Left forelimb (tissue), 1 donor: Measurements from ENCODE around the gene IL17REL.

ENCODE experiments used
- DNase-seq: peaks from one replicate; pipeline ENCODE4 v3.0.0-alpha.2; 2018; ENCODE audit warnings: low spot score

Gene IL17REL

GRCh38 chr22:50002791-50003190 is 9.8 kb downstream of the IL17REL start:
- DNase-seq: no peak

DNA sequence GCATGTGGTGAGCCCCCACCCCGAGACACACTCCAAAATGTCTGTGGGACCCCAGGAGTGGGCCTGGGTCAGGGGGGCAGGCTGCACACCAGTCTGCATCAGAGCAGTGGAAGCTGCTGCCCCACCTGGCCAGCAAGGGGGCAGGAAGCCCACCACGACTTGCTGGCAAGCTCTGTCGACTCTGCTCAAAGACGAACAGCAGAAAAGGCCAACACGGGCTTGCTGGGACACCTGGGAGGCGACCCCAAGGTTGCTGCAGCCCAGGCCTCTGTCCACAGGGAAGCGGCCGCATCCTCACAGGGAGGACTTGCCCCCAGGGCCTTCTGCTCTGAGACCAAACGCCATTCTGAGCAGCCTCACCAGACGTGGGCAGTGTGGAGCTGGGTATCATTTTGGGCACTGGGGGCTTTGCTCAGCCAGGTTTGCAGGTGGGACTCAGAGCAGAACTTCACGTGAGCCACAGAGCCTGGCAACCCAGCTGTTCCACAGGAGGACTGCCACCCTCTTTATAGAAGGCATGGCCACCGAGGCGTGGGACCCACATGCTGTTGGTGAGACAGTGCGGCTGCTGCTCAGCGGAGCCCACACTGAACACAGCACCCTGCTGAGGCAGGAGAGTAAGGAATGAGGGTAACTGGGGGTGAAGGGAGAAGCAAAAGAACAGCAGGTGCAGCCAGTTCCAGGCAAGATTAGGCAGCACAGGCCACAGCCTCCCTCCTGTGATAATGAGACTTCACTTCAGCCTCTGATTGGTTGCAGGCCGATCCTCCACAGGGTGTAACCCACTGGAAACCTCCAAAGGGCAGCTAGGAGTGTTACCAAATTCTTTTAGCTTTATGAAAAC is 11.0 kb downstream of the IL17REL start:
- DNase-seq: no peak

GRCh38 chr22:50000587-50001387 is 11.8 kb downstream of the IL17REL start:
- no peak for DNase-seq

GRCh38 chr22:49999946-50000586 is 12.5 kb downstream of the IL17REL start:
- DNase-seq: no peak

GRCh38 chr22:49999063-49999945 is 13.3 kb downstream of the IL17REL start:
- no peak for DNase-seq

DNA sequence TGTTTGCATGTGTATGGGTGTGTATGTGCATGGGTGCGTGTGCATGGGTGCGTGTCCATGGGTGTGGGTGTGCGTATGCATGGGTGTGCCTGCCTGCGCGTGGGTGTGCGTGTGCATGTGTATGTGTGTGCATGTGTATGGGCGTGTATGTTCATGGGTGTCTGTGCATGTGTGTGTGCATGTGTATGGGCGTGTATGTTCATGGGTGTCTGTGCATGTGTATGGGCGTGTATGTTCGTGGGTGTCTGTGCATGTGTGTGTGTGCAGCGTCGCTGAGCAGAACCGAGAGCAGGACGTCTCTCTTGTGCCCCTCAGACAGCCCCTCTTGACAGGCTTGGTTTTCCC is 13.9 kb downstream of the IL17REL start:
- DNase-seq: no peak

DNA sequence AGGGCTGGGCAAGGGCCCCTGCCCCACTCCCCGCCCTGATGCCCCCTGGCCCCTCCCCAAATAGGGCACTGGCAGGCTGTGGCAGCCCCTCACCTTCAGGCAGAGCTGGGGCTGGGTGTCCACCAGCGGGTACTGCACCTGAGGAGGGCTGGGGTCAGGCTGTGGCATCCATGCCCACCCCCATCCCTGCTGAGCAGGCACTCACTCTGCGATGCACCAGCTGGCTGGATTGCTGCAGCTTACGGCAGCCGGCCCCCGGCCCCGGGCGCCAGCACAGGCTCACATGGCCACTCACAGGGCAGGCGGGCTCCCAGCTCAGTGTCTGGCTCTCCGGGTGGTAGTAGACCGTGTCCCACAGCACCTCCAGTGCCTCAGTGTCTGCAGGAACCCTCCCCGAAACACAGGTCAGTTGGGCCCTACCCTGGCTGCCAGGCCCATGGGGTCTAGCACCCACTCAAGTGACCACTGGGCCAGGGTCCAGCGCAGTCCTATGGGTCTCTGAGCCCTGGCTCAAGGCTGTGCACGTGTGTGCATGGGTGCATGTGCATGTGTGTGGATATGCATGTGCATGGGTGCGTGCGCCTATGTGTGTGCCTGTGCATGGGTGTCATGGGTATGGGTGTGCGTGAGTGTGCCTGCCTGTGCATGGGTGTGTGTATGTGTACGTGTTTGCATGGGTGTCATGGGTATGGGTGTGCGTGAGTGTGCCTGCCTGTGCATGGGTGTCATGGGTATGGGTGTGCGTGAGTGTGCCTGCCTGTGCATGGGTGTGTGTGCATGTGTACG is 14.4 kb downstream of the IL17REL start:
- DNase-seq: no peak

DNA sequence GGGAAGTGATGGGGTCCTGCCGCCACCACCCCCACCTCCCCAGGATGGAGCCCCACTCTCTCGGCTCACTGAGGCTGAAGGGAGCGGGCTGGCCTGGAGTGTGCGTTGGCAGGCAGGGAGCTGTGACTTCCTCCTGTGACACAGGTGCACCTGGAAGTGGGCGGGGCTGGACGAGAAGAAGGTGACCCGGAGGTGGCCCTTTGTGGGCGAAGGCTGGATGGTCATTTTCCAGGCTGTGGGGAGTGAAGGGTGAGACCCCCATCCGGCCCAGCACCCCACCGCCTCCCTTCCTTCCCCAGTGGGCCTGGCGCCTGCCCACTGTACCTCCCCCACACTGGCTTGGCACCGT is 15.3 kb downstream of the IL17REL start:
- DNase-seq: peak; percentile 57

GRCh38 chr22:49996518-49997250 is 15.9 kb downstream of the IL17REL start:
- DNase-seq: no peak

GRCh38 chr22:49996119-49996517 is 16.4 kb downstream of the IL17REL start:
- peak; percentile 64 for DNase-seq

DNA sequence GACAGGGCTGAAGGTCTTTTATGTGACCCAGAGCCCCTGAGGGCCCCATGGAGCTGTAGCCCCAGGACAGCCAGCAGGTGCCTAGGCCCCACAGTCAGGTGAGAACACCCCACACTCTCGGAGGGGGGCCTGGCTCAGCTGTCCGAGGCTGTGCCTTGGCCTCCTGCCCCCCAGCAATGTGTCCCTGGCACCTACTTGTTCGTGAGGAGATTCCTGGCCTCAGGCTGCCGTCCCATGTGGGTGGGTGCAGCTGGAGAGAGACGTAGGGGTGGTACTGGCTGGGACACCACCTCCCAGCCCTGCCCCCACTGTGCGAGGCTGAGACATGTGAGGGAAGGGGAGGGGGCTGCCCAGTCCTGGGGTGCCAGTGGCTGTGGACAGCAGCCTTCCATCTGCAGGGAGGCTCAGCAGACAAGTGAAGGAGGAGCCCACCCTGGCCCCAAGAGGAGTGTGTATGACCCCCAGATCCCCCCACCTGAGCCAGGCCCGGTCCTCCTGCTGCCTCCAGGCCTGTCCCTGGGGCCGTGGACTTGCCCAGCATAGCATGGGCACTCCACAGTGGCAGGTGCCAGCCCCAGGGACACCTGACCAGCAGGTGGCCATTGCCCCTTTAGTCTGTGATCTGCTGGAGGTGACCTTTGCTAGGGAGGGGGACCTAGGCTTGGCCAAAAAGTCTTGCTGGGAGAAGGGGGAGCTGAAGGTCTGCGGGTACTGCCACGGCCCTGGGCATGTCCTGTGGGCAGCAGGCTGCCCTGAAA is 17.0 kb downstream of the IL17REL start:
- DNase-seq: no peak

DNA sequence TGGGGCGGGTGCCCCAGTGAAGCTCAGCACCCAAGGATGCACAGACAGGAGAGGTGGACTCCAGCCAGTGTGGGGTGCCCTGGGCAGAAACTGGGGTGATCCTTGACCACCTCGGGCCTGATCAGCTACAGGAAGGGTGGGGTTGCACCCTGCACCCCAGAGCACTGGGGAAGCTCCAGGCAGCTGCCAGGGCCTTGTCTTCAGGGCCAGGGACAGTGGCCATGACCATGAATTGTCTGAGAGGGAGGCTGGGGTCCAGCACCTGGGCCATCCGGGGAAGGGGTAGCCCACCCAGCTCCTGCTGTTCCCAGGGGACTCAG is 17.6 kb downstream of the IL17REL start:
- no peak for DNase-seq

DNA sequence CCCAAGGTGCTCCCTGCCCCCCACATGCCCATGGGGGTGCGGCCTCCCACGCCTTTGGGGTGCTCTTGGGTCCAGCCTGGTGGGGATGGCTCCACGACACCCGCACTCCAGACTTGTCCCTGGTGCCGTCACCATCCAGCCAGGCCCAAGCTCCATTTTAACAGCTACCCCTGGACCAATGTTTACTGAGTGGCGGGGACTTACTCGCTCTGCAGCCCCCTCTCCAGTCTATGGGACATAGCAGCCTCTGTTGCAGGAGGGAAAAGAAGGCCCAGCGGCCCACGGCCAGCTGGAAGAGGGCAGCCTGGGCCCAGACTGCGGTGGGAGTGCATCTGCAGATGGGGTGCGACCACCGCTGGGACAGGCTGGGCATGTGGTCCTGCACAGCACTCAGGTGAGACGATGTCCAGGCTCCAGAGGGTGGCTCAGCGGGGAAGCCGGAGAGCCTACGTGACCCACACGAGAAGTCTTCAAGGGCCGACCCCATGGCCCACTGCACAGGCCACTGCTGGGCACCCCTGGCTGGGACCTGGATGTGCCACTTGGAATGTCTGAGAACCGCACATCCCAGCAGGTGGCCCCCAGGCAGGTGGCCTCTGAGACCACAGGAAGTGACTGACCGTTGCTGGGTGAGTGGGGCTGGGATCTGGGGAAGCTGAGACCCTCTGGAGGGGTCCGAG is 18.1 kb downstream of the IL17REL start:
- peak; percentile 65 for DNase-seq

DNA sequence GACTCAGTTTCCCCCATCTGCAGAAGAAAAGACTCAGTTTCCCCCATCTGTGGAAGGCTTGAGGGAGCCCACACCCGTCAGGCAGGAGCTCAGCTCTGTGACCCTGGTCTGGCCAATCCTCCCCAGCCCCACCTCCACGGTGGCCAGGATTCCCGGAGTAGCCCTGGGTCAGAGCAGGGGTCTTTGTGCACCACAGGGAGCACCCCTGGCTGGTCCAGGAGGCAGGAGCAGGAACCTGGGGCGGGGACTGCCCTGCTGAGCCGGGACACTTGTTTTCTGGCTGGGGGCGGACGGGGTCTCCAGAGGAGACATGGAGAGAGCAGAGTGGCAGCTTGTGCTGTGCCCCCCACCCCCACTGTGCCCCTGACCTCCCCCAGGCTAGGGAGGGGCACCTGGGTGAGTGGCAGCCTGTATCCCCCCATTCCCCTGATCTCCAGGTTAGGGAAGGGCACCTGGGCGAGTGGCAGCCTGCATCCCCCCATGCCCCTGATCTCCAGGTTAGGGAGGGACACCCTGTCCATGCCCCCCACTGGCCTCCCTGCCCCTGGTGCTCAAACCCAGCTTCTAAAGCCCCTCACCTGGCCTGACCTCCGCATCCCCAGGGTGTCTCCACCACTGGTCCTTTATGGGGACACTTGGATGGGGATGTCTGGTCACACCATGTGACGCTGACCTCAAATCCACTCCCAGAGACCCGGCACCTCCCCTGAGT is 18.8 kb downstream of the IL17REL start:
- peak; percentile 45 for DNase-seq

DNA sequence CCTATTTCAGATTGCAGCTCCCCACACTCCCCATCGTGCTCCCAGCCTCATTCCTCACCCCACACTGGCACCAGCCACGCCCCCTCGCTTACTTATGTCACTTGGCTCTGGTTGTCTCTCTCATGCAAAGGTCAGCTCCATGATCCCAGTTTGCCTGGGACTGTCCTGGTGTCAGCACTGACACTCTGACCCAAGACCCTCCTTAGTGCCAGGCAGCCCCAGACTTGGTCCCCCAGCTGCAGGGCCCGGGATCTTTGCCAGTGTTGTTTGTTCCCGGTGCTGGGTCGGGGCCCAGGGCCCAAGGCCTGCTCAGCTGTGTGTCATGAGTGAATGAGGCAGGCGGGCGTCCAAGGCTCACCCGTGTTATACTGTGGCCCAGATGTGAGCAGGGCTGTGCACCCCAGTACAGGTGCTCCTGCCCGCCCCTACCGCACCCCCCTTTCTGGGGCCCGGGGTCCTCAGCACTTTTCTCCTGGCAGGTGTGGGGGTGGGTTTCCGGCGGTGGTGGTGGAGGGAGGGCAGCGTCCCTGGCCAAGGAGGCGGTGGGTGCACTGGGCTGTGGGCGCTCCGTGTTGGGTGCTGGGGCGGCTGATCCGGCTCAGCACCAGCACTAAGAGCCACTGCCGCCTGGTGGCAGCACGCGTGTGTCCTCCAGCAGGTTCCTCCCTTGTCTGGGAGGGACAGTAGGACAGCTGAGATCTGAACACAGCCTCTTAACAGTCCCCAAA is 19.5 kb downstream of the IL17REL start:
- peak; percentile 64 for DNase-seq

DNA sequence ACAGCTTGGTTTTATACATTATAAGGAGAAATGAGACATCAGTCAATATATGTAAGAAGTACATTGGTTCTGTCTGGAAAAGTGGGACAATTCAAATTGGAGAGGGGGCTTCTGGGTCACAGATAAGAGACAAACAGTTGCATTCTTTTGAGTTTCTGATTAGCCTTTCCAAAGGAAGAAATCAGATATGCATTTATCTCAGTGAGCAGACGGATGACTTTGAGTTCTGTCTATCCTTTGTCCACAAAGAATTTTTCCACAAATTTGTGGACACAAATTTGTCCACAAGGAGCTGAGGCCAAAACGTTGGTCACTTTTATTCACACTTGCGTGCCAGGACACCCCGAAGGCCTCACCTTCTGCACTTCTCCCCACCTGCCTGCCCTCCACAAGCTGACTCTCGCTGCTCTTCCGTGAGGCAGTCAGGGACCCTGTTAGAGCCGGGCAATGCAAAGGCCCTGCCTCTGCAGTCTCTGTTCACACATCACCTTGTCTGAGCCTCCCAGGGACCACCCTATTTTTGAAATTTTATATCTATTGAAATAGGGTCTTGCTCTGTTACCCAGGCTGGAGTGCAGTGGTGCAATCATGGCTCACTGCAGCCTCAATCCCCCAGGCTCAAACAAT is 20.5 kb downstream of the IL17REL start:
- no peak for DNase-seq

DNA sequence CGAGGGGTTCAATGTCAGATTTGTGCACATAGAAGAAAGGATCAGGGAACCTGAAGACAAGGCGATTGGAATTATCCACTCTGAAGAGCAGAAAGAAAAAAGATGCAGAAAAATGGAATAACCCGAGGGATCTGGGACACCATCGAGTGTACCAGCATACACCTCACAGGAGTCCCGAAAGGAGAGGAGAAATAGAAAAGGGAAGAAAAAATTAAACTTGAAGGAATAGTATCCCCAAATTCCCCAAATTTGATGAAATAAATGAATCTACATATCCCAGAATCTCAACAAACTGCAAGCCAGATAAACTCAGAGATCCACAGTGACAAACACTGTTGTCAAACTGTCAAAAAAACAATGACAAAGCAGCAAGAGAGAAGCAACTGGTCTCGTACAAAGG is 21.4 kb downstream of the IL17REL start:
- DNase-seq: no peak
